Naive thymus-derived CD8-positive, alpha-beta T cell (primary cell): ENCODE results near the gene SLC27A1. TPM values are rescaled to one million over a fixed set of nuclear protein-coding genes. Genes with fewer than 3 reads are reported as not detected.

Source experiments
- ATAC-seq, 2 donors: fragments of 150-1000 bp; cut with Tn5 transposase in 1 of 2; sonication (Bioruptor Pico), chemical (Tn5 transposase) in 1 of 2; 1 replicate in 1 of 2; 2 replicates in 1 of 2; pipeline ENCODE4 v1.10.0; 2021; ENCODE audit warnings: mild to moderate bottlenecking in 2 of 2, moderate library complexity in 2 of 2
- POLR2A ChIA-PET: fragments of 350-600 bp; sonication (Branson Sonifier 250); formaldehyde crosslinking; loops from one replicate; lab custom pipeline; 2021; ENCODE audit warnings: antibody characterized with exemption; lab: Charles Lee
- DNase-seq, 10 donors: peaks; one replicate each; pipeline versions ENCODE4 v3.0.0 to v3.0.0-alpha.2; 2020 to 2022
- H3K27ac Mint-ChIP-seq, 10 donors: one replicate each; pipeline ENCODE4 v1.8.0; 2020 to 2022; ENCODE audit warnings: mild to moderate bottlenecking in 10 of 10, mixed read lengths in 10 of 10, moderate library complexity in 4 of 10, inconsistent platforms in 1 of 10
- H3K27me3 Mint-ChIP-seq, 5 donors: one replicate each; pipeline ENCODE4 v1.8.0; 2021 to 2022; ENCODE audit warnings: mixed read lengths in 5 of 5
- H3K36me3 Mint-ChIP-seq, 3 donors: one replicate each; pipeline ENCODE4 v1.8.0; 2020 to 2022; ENCODE audit warnings: mixed read lengths in 3 of 3, mild to moderate bottlenecking in 2 of 3, inconsistent platforms in 1 of 3
- H3K4me1 Mint-ChIP-seq, 4 donors: one replicate each; pipeline ENCODE4 v1.8.0; 2021 to 2022; ENCODE audit warnings: mixed read lengths in 4 of 4
- H3K4me3 Mint-ChIP-seq, 10 donors: one replicate each; pipeline ENCODE4 v1.8.0; 2020 to 2022; ENCODE audit warnings: mild to moderate bottlenecking in 10 of 10, mixed read lengths in 10 of 10, moderate library complexity in 6 of 10, inconsistent platforms in 1 of 10
- H3K9me3 Mint-ChIP-seq, 9 donors: one replicate each; pipeline ENCODE4 v1.8.0; 2020 to 2022; ENCODE audit warnings: mixed read lengths in 9 of 9, mild to moderate bottlenecking in 3 of 9, inconsistent platforms in 1 of 9, moderate library complexity in 1 of 9
- polyA plus RNA-seq, 3 donors: library from polyadenylated mRNA; unstranded; fragments of 300-500 nt; fragmentation: Illumina TruSeq; gene quantifications; one replicate each; pipeline ENCODE4 v1.2.3, GENCODE V29; 2021
- total RNA-seq, 8 experiments: library from RNA in 2 of 8; stranded (reverse) in 2 of 8; gene quantifications; one replicate each; pipeline ENCODE4 v1.2.3 and lab custom pipeline; 2021 to 2026

The SLC27A1 gene
- 10 to 100 TPM in 1 of 2 experiments, 1 to 10 TPM in 1; 9.4 to 10.9 TPM for total RNA-seq
- 10 to 100 TPM; 12.5 to 14.6 (median 13.8) TPM for polyA plus RNA-seq
- total RNA-seq (lab: John Stamatoyannopoulos, UW) = 3.2 to 24.5 (median 16.4) reads per million in 6 experiments

- POLR2A ChIA-PET = interaction anchor here (0.6 to 2.1 kb wide), 12 partner anchors 9 to 1396 kb away, joined by 3 to 10 read pairs (median 4); partner anchors contain the start of genes ABHD8, CCDC124 and PGLS
- Mint-ChIP-seq H3K9me3 (no peaks in the 10 kb centered on the region), H3K4me1 (peaks cover 20 to 58% (median 36%) of the 10 kb centered on the region in 4 donors), H3K36me3 (no peaks in the 10 kb centered on the region), H3K4me3 (peak within 1 kb of the TSS; percentile 85 to 100 (median 96)), H3K27ac (peak within 1 kb of the TSS; percentile 79 to 98 (median 94)), H3K27me3 (no peaks in the 10 kb centered on the region)
- peak; percentile 73 to 80 for ATAC-seq
- DNase-seq = peak; percentile 77 to 94 (median 92)
Observed at GRCh38 chr19:17470068-17470841, at the start of gene SLC27A1. TSS of gene SLC27A1 (plus strand) at chr19:17470524. CDS start at chr19:17470541, 17 bp downstream.

- H3K9me3 Mint-ChIP-seq = no peaks in the 10 kb centered on the region
- peaks cover 12 to 37% (median 25%) of the 10 kb centered on the region in 4 donors for H3K4me1 Mint-ChIP-seq
- peak overlapping the region in 2 of 10 donors; percentile 20 to 46 for H3K27ac Mint-ChIP-seq
- DNase-seq = no peak
- H3K4me3 Mint-ChIP-seq = peak overlapping the region in 4 of 10 donors; percentile 8 to 52 (median 29)
- ATAC-seq = no peak
- H3K36me3 Mint-ChIP-seq = peaks cover 0 to 6% (median 2%) of the 10 kb centered on the region in 3 donors
- no peaks in the 10 kb centered on the region for H3K27me3 Mint-ChIP-seq
- POLR2A ChIA-PET = interaction anchor here (0.6 kb wide), 2 partner anchors 238 to 416 kb away, joined by 3 read pairs; no protein-coding TSS in a partner anchor
Observed at GRCh38 chr19:17421942-17422341, 48.4 kb upstream of the SLC27A1 start.

GRCh38 chr19:17423429-17424208 lies 46.7 kb upstream of the SLC27A1 start:
- no peak for ATAC-seq
- Mint-ChIP-seq H3K4me3 (no peak overlapping the region), H3K9me3 (no peaks in the 10 kb centered on the region), H3K27ac (peak overlapping the region in 1 of 10 donors; percentile 44), H3K27me3 (no peaks in the 10 kb centered on the region), H3K36me3 (peaks cover 0 to 6% (median 2%) of the 10 kb centered on the region in 3 donors), H3K4me1 (peaks cover 12 to 37% (median 24%) of the 10 kb centered on the region in 4 donors)
- POLR2A ChIA-PET = interaction anchor here (0.6 to 0.7 kb wide), 3 partner anchors 19 to 775 kb away, joined by 3 to 7 read pairs (median 4); no protein-coding TSS in a partner anchor
- DNase-seq = no peak

- Mint-ChIP-seq H3K27me3 (no peaks in the 10 kb centered on the region), H3K4me1 (peaks cover 7 to 27% (median 16%) of the 10 kb centered on the region in 4 donors), H3K36me3 (peaks cover 0 to 6% (median 2%) of the 10 kb centered on the region in 3 donors), H3K27ac (peak overlapping the region in 4 of 10 donors; percentile 7 to 59 (median 42)), H3K4me3 (no peak overlapping the region), H3K9me3 (no peaks in the 10 kb centered on the region)
- DNase-seq = peak in 3 of 10 donors; percentile 11 to 38 (median 14)
- ATAC-seq = no peak
- POLR2A ChIA-PET = no interaction called here
Observed at GRCh38 chr19:17424743-17425365, 45.5 kb upstream of the SLC27A1 start.

- POLR2A ChIA-PET = interaction anchor here (1.8 kb wide), 1 partner anchor 10 kb away, joined by 5 read pairs; the partner anchor contains the start of gene MVB12A
- H3K27ac Mint-ChIP-seq = peak overlapping the region in 1 of 10 donors; percentile 63
- H3K4me1 Mint-ChIP-seq = peaks cover 0 to 5% (median 2%) of the 10 kb centered on the region in 4 donors
- H3K27me3 Mint-ChIP-seq = no peaks in the 10 kb centered on the region
- no peak overlapping the region for H3K4me3 Mint-ChIP-seq
- ATAC-seq = no peak
- DNase-seq = no peak
- H3K36me3 Mint-ChIP-seq = peaks cover 0 to 2% (median 0%) of the 10 kb centered on the region in 3 donors
- no peaks in the 10 kb centered on the region for H3K9me3 Mint-ChIP-seq
Observed at GRCh38 chr19:17429641-17430113, 40.6 kb upstream of the SLC27A1 start.

GRCh38 chr19:17431417-17431816 lies 38.9 kb upstream of the SLC27A1 start:
- H3K27me3 Mint-ChIP-seq = no peaks in the 10 kb centered on the region
- ATAC-seq (no peak), DNase-seq (no peak)
- peaks cover 0 to 2% (median 2%) of the 10 kb centered on the region in 3 donors for H3K36me3 Mint-ChIP-seq
- no peak overlapping the region for H3K4me3 Mint-ChIP-seq
- no peaks in the 10 kb centered on the region for H3K4me1 Mint-ChIP-seq
- POLR2A ChIA-PET = no interaction called here
- H3K9me3 Mint-ChIP-seq = no peaks in the 10 kb centered on the region
- H3K27ac Mint-ChIP-seq = no peak overlapping the region

GRCh38 chr19:17435218-17435617 lies 35.1 kb upstream of the SLC27A1 start:
- H3K4me1 Mint-ChIP-seq = no peaks in the 10 kb centered on the region

GRCh38 chr19:17436094-17436873 lies 34.0 kb upstream of the SLC27A1 start:
- no peak overlapping the region for H3K27ac Mint-ChIP-seq
- ATAC-seq (no peak), DNase-seq (no peak)
- POLR2A ChIA-PET = interaction anchor here (0.6 kb wide), 1 partner anchor 13 kb away, joined by 3 read pairs; no protein-coding TSS in a partner anchor
- H3K9me3 Mint-ChIP-seq = no peaks in the 10 kb centered on the region
- H3K4me1 Mint-ChIP-seq = no peaks in the 10 kb centered on the region
- H3K4me3 Mint-ChIP-seq = no peak overlapping the region
- peaks cover 0 to 2% (median 2%) of the 10 kb centered on the region in 3 donors for H3K36me3 Mint-ChIP-seq
- H3K27me3 Mint-ChIP-seq = no peaks in the 10 kb centered on the region

More at GRCh38 chr19:17435218-17435617, 35.1 kb upstream of the SLC27A1 start:
- DNase-seq (no peak), ATAC-seq (no peak)
- no peaks in the 10 kb centered on the region for H3K27me3 Mint-ChIP-seq
- no peak overlapping the region for H3K4me3 Mint-ChIP-seq
- peaks cover 0 to 2% (median 2%) of the 10 kb centered on the region in 3 donors for H3K36me3 Mint-ChIP-seq
- H3K9me3 Mint-ChIP-seq = no peaks in the 10 kb centered on the region
- POLR2A ChIA-PET = no interaction called here
- no peak overlapping the region for H3K27ac Mint-ChIP-seq

GRCh38 chr19:17436874-17437267 lies 33.5 kb upstream of the SLC27A1 start:
- Mint-ChIP-seq H3K9me3 (no peaks in the 10 kb centered on the region), H3K27me3 (no peaks in the 10 kb centered on the region), H3K4me3 (no peak overlapping the region), H3K4me1 (peaks cover 0 to 4% (median 0%) of the 10 kb centered on the region in 4 donors), H3K36me3 (peaks cover 0 to 2% (median 2%) of the 10 kb centered on the region in 3 donors), H3K27ac (no peak overlapping the region)
- POLR2A ChIA-PET = interaction anchor here (0.6 kb wide), 1 partner anchor 308 kb away, joined by 5 read pairs; no protein-coding TSS in a partner anchor
- ATAC-seq = no peak
- no peak for DNase-seq

- H3K9me3 Mint-ChIP-seq = no peaks in the 10 kb centered on the region
- ATAC-seq = peak; percentile 72 to 75
- peaks cover 0 to 4% (median 0%) of the 10 kb centered on the region in 4 donors for H3K4me1 Mint-ChIP-seq
- POLR2A ChIA-PET = interaction anchor here (0.6 kb wide), 1 partner anchor 13 kb away, joined by 3 read pairs; no protein-coding TSS in a partner anchor
- no peaks in the 10 kb centered on the region for H3K27me3 Mint-ChIP-seq
- peak overlapping the region in 1 of 10 donors; percentile 55 for H3K27ac Mint-ChIP-seq
- H3K4me3 Mint-ChIP-seq = no peak overlapping the region
- H3K36me3 Mint-ChIP-seq = no peaks in the 10 kb centered on the region
- DNase-seq = peak in 7 of 10 donors; percentile 17 to 58 (median 41)
Observed at GRCh38 chr19:17441241-17442021, 28.9 kb upstream of the SLC27A1 start.
